ENCODE results near the gene SLC25A48. TPM values are rescaled to one million over a fixed set of nuclear protein-coding genes. Genes with fewer than 3 reads are reported as not detected.

The SLC25A48 gene
- total and polyA plus RNA-seq, 3 experiments from 2014 or later: not detected

GRCh38 chr5:135876146-135876545 lies 41.7 kb downstream of the SLC25A48 start:
- Mint-ChIP-seq H3K36me3 (no peaks in the 10 kb centered on the region), H3K27ac (no peak overlapping the region), H3K9me3 (no peaks in the 10 kb centered on the region), H3K4me3 (no peak overlapping the region), H3K4me1 (no peaks in the 10 kb centered on the region), H3K27me3 (peaks cover 19 to 31% of the 10 kb centered on the region in 2 donors)
- Histone ChIP-seq H3K36me3 (ENCODE audit: insufficient read depth, low read length) (no peaks in the 10 kb centered on the region), H3K4me1 (ENCODE audit: insufficient read depth, low read length) (no peaks in the 10 kb centered on the region), H3K27ac (ENCODE audit: low read depth, low read length) (no peak overlapping the region), H3K9me3 (ENCODE audit: low read length) (no peaks in the 10 kb centered on the region), H3K4me3 (ENCODE audit: low read length) (no peak overlapping the region), H3K27me3 (ENCODE audit: insufficient read depth, low read length, poor library complexity, severe bottlenecking) (no peaks in the 10 kb centered on the region)
- CTCF ChIA-PET: no interaction called here
- DNase-seq: no peak
- POLR2A ChIA-PET: no interaction called here

DNA sequence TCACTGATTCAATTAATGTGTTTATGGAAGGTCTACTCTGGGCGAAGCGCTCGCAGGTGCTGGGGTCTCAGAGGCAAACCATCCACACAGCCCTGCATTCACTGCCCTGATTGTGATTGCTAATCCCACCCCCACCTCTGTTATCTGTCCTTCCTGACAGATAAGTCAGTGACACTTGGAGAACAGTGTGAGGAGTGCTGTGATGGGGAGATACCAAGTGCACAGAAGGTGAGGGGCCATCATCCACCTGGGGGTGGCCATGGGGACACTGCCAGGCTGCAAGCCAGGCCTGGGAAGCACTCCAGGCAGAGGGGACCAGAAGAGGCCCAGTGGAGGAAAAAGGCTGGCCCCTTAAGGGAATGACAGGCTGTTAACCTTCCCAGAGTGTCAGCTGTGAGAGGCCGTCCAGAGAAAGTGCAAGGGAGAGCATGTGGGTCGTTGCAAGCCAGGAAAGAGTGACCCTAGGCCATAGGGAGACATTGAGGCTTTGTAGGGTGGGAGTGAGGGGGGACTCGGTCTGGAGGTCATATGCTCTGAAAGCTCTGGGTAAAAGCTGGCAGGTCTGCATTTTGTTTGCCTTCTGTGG lies 43.2 kb downstream of the SLC25A48 start:
- no peaks in the 10 kb centered on the region for H3K9me3 Mint-ChIP-seq
- H3K27ac Mint-ChIP-seq: no peak overlapping the region
- ChIA-PET CTCF (no interaction called here), POLR2A (no interaction called here)
- H3K27me3 ChIP-seq (ENCODE audit: insufficient read depth, low read length, poor library complexity, severe bottlenecking): no peaks in the 10 kb centered on the region
- H3K9me3 ChIP-seq (ENCODE audit: low read length): no peaks in the 10 kb centered on the region
- no peaks in the 10 kb centered on the region for H3K36me3 ChIP-seq (ENCODE audit: insufficient read depth, low read length)
- H3K27ac ChIP-seq (ENCODE audit: low read depth, low read length): no peak overlapping the region
- no peak for DNase-seq
- no peaks in the 10 kb centered on the region for H3K36me3 Mint-ChIP-seq
- H3K4me1 Mint-ChIP-seq: no peaks in the 10 kb centered on the region
- no peaks in the 10 kb centered on the region for H3K4me1 ChIP-seq (ENCODE audit: insufficient read depth, low read length)
- H3K4me3 ChIP-seq (ENCODE audit: low read length): no peak overlapping the region
- no peak overlapping the region for H3K4me3 Mint-ChIP-seq
- peaks cover 23 to 36% of the 10 kb centered on the region in 2 donors for H3K27me3 Mint-ChIP-seq

GRCh38 chr5:135878156-135878620 lies 43.7 kb downstream of the SLC25A48 start:
- Mint-ChIP-seq H3K9me3 (no peaks in the 10 kb centered on the region), H3K4me3 (no peak overlapping the region), H3K27ac (no peak overlapping the region), H3K36me3 (no peaks in the 10 kb centered on the region), H3K27me3 (peaks cover 23 to 41% of the 10 kb centered on the region in 2 donors), H3K4me1 (no peaks in the 10 kb centered on the region)
- Histone ChIP-seq H3K4me3 (ENCODE audit: low read length) (no peak overlapping the region), H3K36me3 (ENCODE audit: insufficient read depth, low read length) (no peaks in the 10 kb centered on the region), H3K4me1 (ENCODE audit: insufficient read depth, low read length) (no peaks in the 10 kb centered on the region), H3K27ac (ENCODE audit: low read depth, low read length) (no peak overlapping the region), H3K27me3 (ENCODE audit: insufficient read depth, low read length, poor library complexity, severe bottlenecking) (no peaks in the 10 kb centered on the region), H3K9me3 (ENCODE audit: low read length) (no peaks in the 10 kb centered on the region)
- POLR2A ChIA-PET: no interaction called here
- CTCF ChIA-PET: no interaction called here
- no peak for DNase-seq

DNA sequence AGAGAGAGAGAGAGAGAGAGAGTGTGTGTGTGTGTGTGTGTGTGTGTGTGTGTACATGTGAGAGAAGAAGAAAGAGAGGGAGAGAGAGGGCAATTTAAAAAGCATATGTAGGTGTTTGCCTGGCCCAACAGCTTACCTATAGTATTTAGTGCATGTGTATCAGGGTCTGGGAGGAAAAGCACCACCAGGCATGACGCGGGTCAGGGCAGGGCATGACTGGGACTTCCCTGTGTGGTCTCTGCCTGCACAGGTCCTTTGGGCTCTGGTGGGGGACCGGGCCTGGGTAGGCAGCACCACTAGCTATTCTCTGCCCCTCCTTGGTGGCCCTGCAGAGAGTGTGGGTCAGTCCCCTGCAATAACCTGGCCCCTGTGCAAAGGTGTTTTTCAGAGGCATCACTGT lies 45.1 kb downstream of the SLC25A48 start:
- H3K4me1 Mint-ChIP-seq: no peaks in the 10 kb centered on the region
- H3K27me3 Mint-ChIP-seq: peaks cover 27 to 52% of the 10 kb centered on the region in 2 donors
- DNase-seq: no peak
- no peaks in the 10 kb centered on the region for H3K36me3 ChIP-seq (ENCODE audit: insufficient read depth, low read length)
- H3K9me3 Mint-ChIP-seq: no peaks in the 10 kb centered on the region
- no peaks in the 10 kb centered on the region for H3K36me3 Mint-ChIP-seq
- CTCF ChIA-PET: no interaction called here
- no peak overlapping the region for H3K4me3 Mint-ChIP-seq
- POLR2A ChIA-PET: no interaction called here
- no peak overlapping the region for H3K27ac ChIP-seq (ENCODE audit: low read depth, low read length)
- H3K9me3 ChIP-seq (ENCODE audit: low read length): no peaks in the 10 kb centered on the region
- H3K4me3 ChIP-seq (ENCODE audit: low read length): no peak overlapping the region
- no peaks in the 10 kb centered on the region for H3K4me1 ChIP-seq (ENCODE audit: insufficient read depth, low read length)
- no peak overlapping the region for H3K27ac Mint-ChIP-seq
- H3K27me3 ChIP-seq (ENCODE audit: insufficient read depth, low read length, poor library complexity, severe bottlenecking): no peaks in the 10 kb centered on the region

DNA sequence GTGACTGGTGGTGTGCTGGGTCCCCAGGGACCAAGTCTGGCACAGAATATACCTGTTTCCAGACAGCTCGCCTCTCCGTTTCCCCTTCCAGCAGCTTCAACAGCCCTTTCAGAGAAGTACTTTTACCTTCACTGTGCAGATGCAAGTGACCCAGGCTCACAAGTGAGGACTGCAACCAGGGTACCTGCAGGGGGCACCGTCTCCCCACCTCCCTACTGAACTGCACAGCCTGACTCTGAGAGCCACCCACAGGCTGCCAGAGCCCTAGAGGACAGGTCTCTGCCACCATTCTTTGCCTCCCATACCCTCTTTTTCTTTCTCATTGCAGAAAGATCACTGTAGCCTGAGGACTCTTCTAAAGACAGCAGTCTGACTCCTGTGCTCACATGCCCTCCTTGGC lies 45.8 kb downstream of the SLC25A48 start:
- no peaks in the 10 kb centered on the region for H3K27me3 ChIP-seq (ENCODE audit: insufficient read depth, low read length, poor library complexity, severe bottlenecking)
- no peak overlapping the region for H3K4me3 Mint-ChIP-seq
- H3K36me3 ChIP-seq (ENCODE audit: insufficient read depth, low read length): no peaks in the 10 kb centered on the region
- no peaks in the 10 kb centered on the region for H3K9me3 ChIP-seq (ENCODE audit: low read length)
- ChIA-PET POLR2A (no interaction called here), CTCF (no interaction called here)
- H3K4me1 ChIP-seq (ENCODE audit: insufficient read depth, low read length): no peaks in the 10 kb centered on the region
- H3K36me3 Mint-ChIP-seq: no peaks in the 10 kb centered on the region
- peaks cover 28 to 57% of the 10 kb centered on the region in 2 donors for H3K27me3 Mint-ChIP-seq
- H3K4me3 ChIP-seq (ENCODE audit: low read length): no peak overlapping the region
- no peak overlapping the region for H3K27ac ChIP-seq (ENCODE audit: low read depth, low read length)
- H3K9me3 Mint-ChIP-seq: no peaks in the 10 kb centered on the region
- no peak for DNase-seq
- no peaks in the 10 kb centered on the region for H3K4me1 Mint-ChIP-seq
- no peak overlapping the region for H3K27ac Mint-ChIP-seq

GRCh38 chr5:135880801-135881200 lies 46.3 kb downstream of the SLC25A48 start:
- DNase-seq: no peak
- Mint-ChIP-seq H3K4me3 (no peak overlapping the region), H3K9me3 (no peaks in the 10 kb centered on the region), H3K27me3 (peaks cover 27 to 62% of the 10 kb centered on the region in 2 donors), H3K27ac (no peak overlapping the region), H3K36me3 (no peaks in the 10 kb centered on the region), H3K4me1 (no peaks in the 10 kb centered on the region)
- Histone ChIP-seq H3K4me1 (ENCODE audit: insufficient read depth, low read length) (no peaks in the 10 kb centered on the region), H3K9me3 (ENCODE audit: low read length) (no peaks in the 10 kb centered on the region), H3K36me3 (ENCODE audit: insufficient read depth, low read length) (no peaks in the 10 kb centered on the region), H3K4me3 (ENCODE audit: low read length) (no peak overlapping the region), H3K27ac (ENCODE audit: low read depth, low read length) (no peak overlapping the region), H3K27me3 (ENCODE audit: insufficient read depth, low read length, poor library complexity, severe bottlenecking) (no peaks in the 10 kb centered on the region)
- ChIA-PET CTCF (no interaction called here), POLR2A (no interaction called here)

GRCh38 chr5:135881244-135881643 lies 46.8 kb downstream of the SLC25A48 start:
- H3K4me3 Mint-ChIP-seq: no peak overlapping the region
- ChIA-PET CTCF (no interaction called here), POLR2A (no interaction called here)
- no peaks in the 10 kb centered on the region for H3K36me3 Mint-ChIP-seq
- H3K27ac Mint-ChIP-seq: no peak overlapping the region
- no peak for DNase-seq
- Histone ChIP-seq H3K4me1 (ENCODE audit: insufficient read depth, low read length) (no peaks in the 10 kb centered on the region), H3K9me3 (ENCODE audit: low read length) (no peaks in the 10 kb centered on the region), H3K36me3 (ENCODE audit: insufficient read depth, low read length) (no peaks in the 10 kb centered on the region), H3K4me3 (ENCODE audit: low read length) (no peak overlapping the region), H3K27ac (ENCODE audit: low read depth, low read length) (no peak overlapping the region), H3K27me3 (ENCODE audit: insufficient read depth, low read length, poor library complexity, severe bottlenecking) (no peaks in the 10 kb centered on the region)
- no peaks in the 10 kb centered on the region for H3K4me1 Mint-ChIP-seq
- peaks cover 27 to 62% of the 10 kb centered on the region in 2 donors for H3K27me3 Mint-ChIP-seq
- H3K9me3 Mint-ChIP-seq: no peaks in the 10 kb centered on the region

GRCh38 chr5:135881819-135882218 lies 47.4 kb downstream of the SLC25A48 start:
- DNase-seq: no peak
- H3K36me3 Mint-ChIP-seq: no peaks in the 10 kb centered on the region
- Histone ChIP-seq H3K27me3 (ENCODE audit: insufficient read depth, low read length, poor library complexity, severe bottlenecking) (no peaks in the 10 kb centered on the region), H3K36me3 (ENCODE audit: insufficient read depth, low read length) (no peaks in the 10 kb centered on the region), H3K9me3 (ENCODE audit: low read length) (no peaks in the 10 kb centered on the region), H3K4me3 (ENCODE audit: low read length) (no peak overlapping the region), H3K27ac (ENCODE audit: low read depth, low read length) (no peak overlapping the region), H3K4me1 (ENCODE audit: insufficient read depth, low read length) (no peaks in the 10 kb centered on the region)
- CTCF ChIA-PET: interaction anchor here (0.8 to 1.4 kb wide), 2 partner anchors 9 to 180 kb away, joined by 3 read pairs; no protein-coding TSS in a partner anchor
- H3K9me3 Mint-ChIP-seq: no peaks in the 10 kb centered on the region
- POLR2A ChIA-PET: no interaction called here
- H3K27me3 Mint-ChIP-seq: peaks cover 27 to 62% of the 10 kb centered on the region in 2 donors
- H3K4me1 Mint-ChIP-seq: no peaks in the 10 kb centered on the region
- no peak overlapping the region for H3K27ac Mint-ChIP-seq
- no peak overlapping the region for H3K4me3 Mint-ChIP-seq
